Colon (tissue), 2 donors: Measurements from ENCODE around the gene B3GAT2.

ENCODE experiments used
- FAIRE-seq: peaks from 2 replicates; lab custom pipeline; 2012; peaks lifted over from hg19 to GRCh38; lab: Jason Lieb, UNC
- donor health status: control.
- donor health status: control.

Gene B3GAT2

GRCh38 chr6:70841112-70841511 lies 115.7 kb downstream of the B3GAT2 start:
- no peak for FAIRE-seq

DNA sequence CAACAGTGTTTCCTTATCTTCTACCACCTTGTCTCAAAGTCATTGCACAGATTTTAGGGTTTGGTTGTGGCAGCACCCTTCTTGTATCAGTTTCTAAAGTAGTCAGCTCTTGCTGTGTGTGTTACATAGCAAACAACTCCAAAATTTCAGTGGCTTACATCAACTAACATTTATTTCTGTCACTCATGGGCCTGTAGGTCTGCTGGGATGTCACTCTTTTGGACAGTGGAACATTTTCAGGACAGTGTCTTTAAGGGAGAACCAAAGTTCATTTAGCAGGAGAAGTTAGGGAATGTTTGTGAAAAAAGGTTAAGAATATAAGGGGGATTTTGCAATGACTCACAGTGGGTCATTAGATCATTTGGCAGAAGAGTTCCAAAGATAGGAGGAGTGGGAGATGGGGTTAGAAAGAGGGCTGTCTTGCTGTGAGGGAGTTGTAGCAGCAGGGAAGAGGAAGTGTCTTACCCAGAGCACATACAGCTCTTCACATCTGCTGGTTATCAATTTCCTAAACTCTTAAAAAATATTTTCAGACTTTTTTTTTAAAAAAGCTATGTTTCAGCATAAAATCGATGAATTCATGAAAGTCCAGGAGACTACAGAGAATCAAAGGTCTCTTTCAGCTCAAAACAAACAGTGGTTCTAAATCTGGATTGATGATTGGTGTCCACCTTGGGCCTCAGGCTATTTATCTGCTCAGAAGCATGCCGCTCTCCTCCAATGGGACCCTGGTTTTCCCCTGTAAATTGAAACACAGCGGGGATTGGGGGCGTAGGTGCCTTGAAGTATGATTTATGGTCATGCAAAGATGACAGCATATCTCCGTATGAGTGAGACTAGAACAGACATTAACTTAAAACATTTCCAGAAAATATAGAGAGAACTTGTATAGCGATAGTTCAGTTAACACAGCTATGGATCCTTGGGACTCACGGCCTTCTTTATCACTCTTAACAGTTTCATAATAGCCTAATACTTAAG lies 117.3 kb downstream of the B3GAT2 start:
- no peak for FAIRE-seq

- FAIRE-seq: no peak
These were observed 118.0 kb downstream of the B3GAT2 start for GRCh38 chr6:70838907-70839285.

GRCh38 chr6:70834520-70834919 lies 122.3 kb downstream of the B3GAT2 start:
- no peak for FAIRE-seq

- FAIRE-seq: no peak
These were observed 125.4 kb downstream of the B3GAT2 start for GRCh38 chr6:70831427-70831826.

GRCh38 chr6:70823651-70824050 lies 133.2 kb downstream of the B3GAT2 start:
- FAIRE-seq: no peak

GRCh38 chr6:70821751-70822150 lies 135.1 kb downstream of the B3GAT2 start:
- no peak for FAIRE-seq

- FAIRE-seq: no peak
These were observed 136.1 kb downstream of the B3GAT2 start for GRCh38 chr6:70820778-70821177.

DNA sequence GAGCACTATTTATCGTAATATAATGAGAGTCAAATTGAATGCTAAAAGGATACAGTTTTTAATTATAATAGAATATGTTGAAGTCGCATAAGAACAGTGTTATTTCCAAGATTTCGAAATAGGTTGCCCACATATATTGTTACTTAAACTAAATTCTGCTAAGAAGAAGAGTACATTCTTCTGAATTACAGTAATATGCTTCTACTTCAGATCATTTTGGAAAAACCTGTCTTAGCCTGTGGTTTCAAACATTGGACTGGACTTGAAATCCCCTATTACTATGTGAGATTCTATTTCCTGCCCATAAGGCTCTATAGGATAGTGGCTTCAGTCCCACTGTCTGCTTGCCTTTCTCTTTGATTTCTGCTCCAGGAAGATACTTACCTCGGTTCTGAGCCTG lies 137.2 kb downstream of the B3GAT2 start:
- no peak for FAIRE-seq

- FAIRE-seq: no peak
These were observed 143.0 kb downstream of the B3GAT2 start for GRCh38 chr6:70813885-70814284.

- FAIRE-seq: no peak
These were observed 145.1 kb downstream of the B3GAT2 start for GRCh38 chr6:70811788-70812187.
